HCT116 (cell line): ENCODE data around the gene ZCCHC24. TPM values are rescaled to one million over a fixed set of nuclear protein-coding genes. Genes with fewer than 3 reads are reported as not detected.

Experiments used
- ATAC-seq: fragments of 200-7000 bp; cut with Tn5 transposase; 2 replicates; pipeline ENCODE4 v1.9.1; 2020; ENCODE audit warnings: mild to moderate bottlenecking, moderate library complexity
- BruUV-seq: library from RNA; stranded (reverse); fragments of 400-500 nt; replicated peaks from 2 replicates; lab custom pipeline; 2021; lab: Mats Ljungman, UMichigan
- CTCF ChIA-PET: fragments of 300-600 bp; sonication (Branson Sonifier 250); formaldehyde crosslinking; loops from one replicate; lab custom pipeline; 2021; ENCODE audit warnings: antibody characterized with exemption; lab: Charles Lee
- POLR2A ChIA-PET: fragments of 300-600, 350-600 bp; sonication (Branson Sonifier 250); formaldehyde crosslinking; loops from one replicate; lab custom pipeline; 2021; ENCODE audit warnings: antibody characterized with exemption; lab: Charles Lee
- RAD21 ChIA-PET, 2 experiments: fragments of 300-600 bp; sonication (Branson Sonifier 250); formaldehyde crosslinking; loops; one replicate each; lab custom pipeline; 2023; ENCODE audit warnings: low total read pairs in 2 of 2; ENCODE audit not compliant: uncharacterized antibody in 2 of 2, unreplicated experiment in 2 of 2, low non-redundant PET in 1 of 2; lab: Charles Lee
- DNase-seq: peaks from one replicate; pipeline ENCODE4 v3.0.0-alpha.2; 2010; ENCODE audit warnings: low read depth, low spot score
- H2AFZ ChIP-seq: fragments of 200-600 bp; shearing (Covaris generic), sonication (generic); 2 replicates; pipeline ENCODE4 v1.6.1; 2017; ENCODE audit warnings: low read depth, mixed run types, mixed read lengths, antibody characterized with exemption, low read length; ENCODE audit not compliant: poor library complexity, severe bottlenecking
- H3K27ac ChIP-seq: 2 replicates; pipeline ENCODE4 v1.5.1; 2012; ENCODE audit warnings: low read depth, low read length
- H3K27me3 ChIP-seq: fragments of 200-600 bp; sonication (generic); 2 replicates; pipeline ENCODE4 v1.6.1; 2016; ENCODE audit warnings: mixed run types, low read length, mixed read lengths; ENCODE audit not compliant: insufficient read depth
- H3K36me3 ChIP-seq, 2 experiments: fragments of 200-500 bp in 1 of 2; fragments of 200-600 bp in 1 of 2; sonication (Bioruptor generic) in 1 of 2; sonication (generic) in 1 of 2; 2 replicates each; pipeline versions ENCODE4 v1.5.1 to v1.6.1; 2014 to 2016; ENCODE audit warnings: low read length in 2 of 2, inconsistent platforms in 1 of 2, mixed read lengths in 1 of 2, mixed run types in 1 of 2; ENCODE audit not compliant: insufficient read depth in 2 of 2, control insufficient read depth in 1 of 2
- H3K4me1 ChIP-seq, 2 experiments: fragments of 200-600 bp in 1 of 2; sonication (generic) in 1 of 2; 2 replicates each; pipeline versions ENCODE4 v1.5.1 to v1.6.1; 2012 to 2017; ENCODE audit warnings: low read length in 2 of 2, inconsistent platforms in 1 of 2, mild to moderate bottlenecking in 1 of 2, mixed read lengths in 1 of 2, mixed run types in 1 of 2, moderate library complexity in 1 of 2; ENCODE audit not compliant: insufficient read depth in 2 of 2, control insufficient read depth in 1 of 2
- H3K4me2 ChIP-seq: fragments of 200-600 bp; sonication (generic); 2 replicates; pipeline ENCODE4 v1.6.1; 2017; ENCODE audit warnings: mixed run types, low read length, mixed read lengths
- H3K4me3 ChIP-seq, 2 experiments: fragments of 200-600 bp in 1 of 2; sonication (generic) in 1 of 2; replicated peaks in 1 of 2; 2 replicates each; pipeline ENCODE4 v1.5.1; 2011 to 2016; ENCODE audit warnings: low read length in 2 of 2, control low read depth in 1 of 2, low read depth in 1 of 2, mild to moderate bottlenecking in 1 of 2, mixed read lengths in 1 of 2, mixed run types in 1 of 2
- H3K79me2 ChIP-seq: fragments of 200-600 bp; sonication (generic); 2 replicates; pipeline ENCODE4 v1.6.1; 2017; ENCODE audit warnings: mild to moderate bottlenecking, mixed run types, low read length, moderate library complexity, mixed read lengths; ENCODE audit not compliant: insufficient read depth
- H3K9ac ChIP-seq: fragments of 200-600 bp; sonication (generic); 2 replicates; pipeline ENCODE4 v1.6.1; 2016; ENCODE audit warnings: low read length, mixed read lengths
- H3K9me2 ChIP-seq: fragments of 200-600 bp; sonication (generic), shearing (Covaris generic); 2 replicates; pipeline ENCODE4 v1.6.1; 2017; ENCODE audit warnings: mixed run types, mild to moderate bottlenecking, moderate library complexity; ENCODE audit not compliant: insufficient read depth
- H3K9me3 ChIP-seq, 2 experiments: fragments of 200-500 bp in 1 of 2; fragments of 200-600 bp in 1 of 2; sonication (Bioruptor generic) in 1 of 2; sonication (generic) in 1 of 2; 2 replicates each; pipeline ENCODE4 v1.6.1; 2014 to 2017; ENCODE audit warnings: low read length in 2 of 2, mixed read lengths in 2 of 2, inconsistent platforms in 1 of 2, low read depth in 1 of 2, mild to moderate bottlenecking in 1 of 2, mixed run types in 1 of 2, moderate library complexity in 1 of 2; ENCODE audit not compliant: control insufficient read depth in 1 of 2, insufficient read depth in 1 of 2
- H4K20me1 ChIP-seq: fragments of 200-600 bp; sonication (generic), shearing (Covaris generic); 2 replicates; pipeline ENCODE4 v1.6.1; 2017; ENCODE audit warnings: mixed run types, mild to moderate bottlenecking, moderate library complexity; ENCODE audit not compliant: insufficient read depth
- CBX3 ChIP-seq: IDR thresholded peaks from 2 replicates; pipeline ENCODE4 v1.6.1; 2012; ENCODE audit warnings: low read depth
- CEBPB ChIP-seq: IDR thresholded peaks from 2 replicates; pipeline ENCODE4 v1.6.1; 2012; ENCODE audit warnings: low read depth
- CTCF ChIP-seq, 3 experiments: fragments of 200-600 bp in 1 of 3; sonication (generic) in 1 of 3; IDR thresholded peaks in 2 of 3; conservative IDR thresholded peaks in 1 of 3; 2 replicates each; pipeline ENCODE4 v1.5.1; 2012 to 2017; ENCODE audit warnings: low read depth in 2 of 3, low read length in 2 of 3, antibody characterized with exemption in 1 of 3, borderline replicate concordance in 1 of 3, control low read depth in 1 of 3, mild to moderate bottlenecking in 1 of 3, mixed read lengths in 1 of 3, mixed run types in 1 of 3, moderate library complexity in 1 of 3; ENCODE audit not compliant: insufficient read depth in 1 of 3
- EGR1 ChIP-seq: IDR thresholded peaks from 2 replicates; pipeline ENCODE4 v1.6.1; 2012; ENCODE audit warnings: low read depth
- EZH2 ChIP-seq: fragments of 200-600 bp; sonication (generic); IDR thresholded peaks from 2 replicates; pipeline ENCODE4 v1.6.1; 2017; ENCODE audit warnings: antibody characterized with exemption, mixed run types
- EZH2phosphoT487 ChIP-seq: fragments of 200-600 bp; IDR thresholded peaks from 2 replicates; pipeline ENCODE4 v1.6.1; 2018; ENCODE audit warnings: antibody characterized with exemption, borderline replicate concordance
- FOSL1 ChIP-seq: IDR thresholded peaks from 2 replicates; pipeline ENCODE4 v1.6.1; 2012; ENCODE audit warnings: low read depth
- JUND ChIP-seq: IDR thresholded peaks from 2 replicates; pipeline ENCODE4 v1.6.1; 2012
- MAX ChIP-seq: IDR thresholded peaks from 2 replicates; pipeline ENCODE4 v1.6.1; 2012
- POLR2A ChIP-seq: IDR thresholded peaks from 2 replicates; pipeline ENCODE4 v1.7.0; 2011; ENCODE audit warnings: borderline replicate concordance; ENCODE audit not compliant: insufficient read depth, insufficient read length; ENCODE audit errors: extremely low read depth
- POLR2AphosphoS5 ChIP-seq: IDR thresholded peaks from 2 replicates; pipeline ENCODE4 v1.6.1; 2011; ENCODE audit warnings: mild to moderate bottlenecking, low read depth, low read length, moderate library complexity
- RAD21 ChIP-seq: IDR thresholded peaks from 2 replicates; pipeline ENCODE4 v1.6.1; 2012; ENCODE audit warnings: low read depth, mild to moderate bottlenecking
- TCF7L2 ChIP-seq: IDR thresholded peaks from 2 replicates; pipeline ENCODE4 v1.7.0; 2011; ENCODE audit warnings: borderline replicate concordance, inconsistent platforms; ENCODE audit not compliant: insufficient read depth, insufficient read length; ENCODE audit errors: extremely low read depth
- YY1 ChIP-seq: IDR thresholded peaks from 2 replicates; pipeline ENCODE4 v1.6.1; 2011; ENCODE audit warnings: low read length, low read depth, moderate library complexity, mild to moderate bottlenecking; ENCODE audit not compliant: insufficient replicate concordance; ENCODE audit errors: extremely low read depth
- ZFX ChIP-seq: fragments of 450-650 bp; IDR thresholded peaks from 2 replicates; pipeline ENCODE4 v1.6.1; 2017
- ZNF274 ChIP-seq: fragments of 200-500 bp; sonication (Bioruptor generic); IDR thresholded peaks from 2 replicates; pipeline ENCODE4 v1.6.1; 2014; ENCODE audit warnings: mild to moderate bottlenecking, low read depth, low read length, inconsistent platforms
- intact Hi-C: fragments of 100-400 bp; cut with micrococcal nuclease; formaldehyde crosslinking; loops from 2 replicates; pipeline ENCODE4 v1.10.0; 2022
- total RNA-seq: library from RNA; stranded (reverse); gene quantifications from one replicate; pipeline ENCODE4 v1.2.1, GENCODE V29; 2021; ENCODE audit not compliant: unreplicated experiment
- TF ChIP-seq, protein P1 (sequence below): IDR thresholded peaks from 2 replicates; pipeline ENCODE4 v1.6.1; 2011; ENCODE audit warnings: mild to moderate bottlenecking, low read length, moderate library complexity; ENCODE audit not compliant: insufficient replicate concordance; ENCODE audit errors: extremely low read depth

Gene ZCCHC24
- total RNA-seq, 1 experiment from 2014 or later, result 7.0 TPM

DNA sequence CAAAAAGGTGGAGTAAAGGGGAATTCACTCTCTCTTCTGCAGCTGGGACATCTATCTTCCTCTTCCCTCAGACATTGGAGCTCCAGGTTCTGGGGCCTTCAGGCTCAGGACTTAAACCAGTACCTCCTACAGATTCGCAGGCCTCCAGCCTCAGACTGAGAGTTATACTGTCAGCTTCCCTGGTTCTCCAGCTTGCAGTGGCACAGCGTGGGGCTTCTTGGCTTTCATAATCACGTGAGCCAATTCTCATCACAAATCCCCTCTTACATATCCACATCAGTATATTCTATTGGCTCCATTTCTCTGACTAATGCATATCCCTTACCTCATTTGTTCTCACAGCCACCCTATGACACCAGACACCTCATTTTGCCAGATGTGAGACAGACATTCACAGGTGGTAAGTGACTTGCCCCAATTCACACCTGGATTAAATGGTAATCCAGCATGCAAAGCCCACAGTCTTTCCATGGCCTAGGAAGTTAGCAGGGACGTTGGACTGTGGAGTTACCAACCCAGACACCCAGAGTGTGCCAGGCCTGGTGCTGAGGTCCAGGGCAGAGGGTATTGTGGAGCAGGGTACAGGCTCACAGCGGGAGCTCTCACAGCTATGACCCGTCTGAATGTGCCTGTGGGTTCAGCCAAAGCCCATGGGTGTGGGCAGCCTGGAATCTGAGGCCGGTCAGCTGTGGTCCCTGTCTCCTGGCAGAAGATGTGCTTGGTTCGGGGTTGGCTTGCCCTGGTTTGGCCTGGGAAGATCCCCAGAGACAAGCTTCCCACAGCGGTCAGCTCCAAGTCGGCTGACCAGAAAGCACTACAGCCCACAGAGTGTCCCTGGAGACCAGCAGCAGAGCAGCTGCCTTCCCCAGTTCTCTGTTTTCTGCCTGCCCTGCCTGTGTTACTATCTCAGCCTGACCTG lies 18.4 kb upstream of the ZCCHC24 start:
- H3K79me2 ChIP-seq, result no peaks in the 10 kb centered on the region
- no TSS peak for BruUV-seq
- H3K27me3 ChIP-seq, result peaks cover 6% of the 10 kb centered on the region; the same call in 1 of the 2 replicates
- no peaks in the 10 kb centered on the region for H3K9me2 ChIP-seq
- no peak for ATAC-seq
- DNase-seq, result no peak
- no peak overlapping the region for H3K4me3 ChIP-seq
- no peak overlapping the region for H3K27ac ChIP-seq
- ChIA-PET CTCF (no interaction called here), POLR2A (no interaction called here), RAD21 (no interaction called here)
- TF ChIP-seq POLR2AphosphoS5 (no peak), RAD21 (no peak), FOSL1 (no peak), ZNF274 (no peak), MAX (no peak), CTCF (IDR thresholded peaks at IDR 0.05 in 2 of 3, conservative IDR thresholded peaks at IDR 0.05 in 1 of 3; ENCODE audit: borderline replicate concordance in 1 of 3, insufficient read depth in 1 of 3, low read depth in 2 of 3, low read length in 2 of 3) (no peak), YY1 (no peak), POLR2A (no peak), EZH2phosphoT487 (no peak), EGR1 (no peak), JUND (no peak), ZFX (no peak), CBX3 (no peak), CEBPB (no peak), TCF7L2 (no peak), EZH2 (no peak)
- TF ChIP-seq, protein P1, sequence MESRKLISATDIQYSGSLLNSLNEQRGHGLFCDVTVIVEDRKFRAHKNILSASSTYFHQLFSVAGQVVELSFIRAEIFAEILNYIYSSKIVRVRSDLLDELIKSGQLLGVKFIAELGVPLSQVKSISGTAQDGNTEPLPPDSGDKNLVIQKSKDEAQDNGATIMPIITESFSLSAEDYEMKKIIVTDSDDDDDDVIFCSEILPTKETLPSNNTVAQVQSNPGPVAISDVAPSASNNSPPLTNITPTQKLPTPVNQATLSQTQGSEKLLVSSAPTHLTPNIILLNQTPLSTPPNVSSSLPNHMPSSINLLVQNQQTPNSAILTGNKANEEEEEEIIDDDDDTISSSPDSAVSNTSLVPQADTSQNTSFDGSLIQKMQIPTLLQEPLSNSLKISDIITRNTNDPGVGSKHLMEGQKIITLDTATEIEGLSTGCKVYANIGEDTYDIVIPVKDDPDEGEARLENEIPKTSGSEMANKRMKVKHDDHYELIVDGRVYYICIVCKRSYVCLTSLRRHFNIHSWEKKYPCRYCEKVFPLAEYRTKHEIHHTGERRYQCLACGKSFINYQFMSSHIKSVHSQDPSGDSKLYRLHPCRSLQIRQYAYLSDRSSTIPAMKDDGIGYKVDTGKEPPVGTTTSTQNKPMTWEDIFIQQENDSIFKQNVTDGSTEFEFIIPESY, result no peak
- intact Hi-C loops, result no loop called here
- no peak overlapping the region for H2AFZ ChIP-seq
- no peaks in the 10 kb centered on the region for H3K36me3 ChIP-seq
- no peaks in the 10 kb centered on the region for H3K9me3 ChIP-seq
- no peak overlapping the region for H3K9ac ChIP-seq
- no peaks in the 10 kb centered on the region for H4K20me1 ChIP-seq
- no peaks in the 10 kb centered on the region for H3K4me1 ChIP-seq
- no peak overlapping the region for H3K4me2 ChIP-seq
